Measurements from ENCODE around the gene CA11. TPM values are rescaled to one million over a fixed set of nuclear protein-coding genes. Genes with fewer than 3 reads are reported as not detected.
A peak's percentile ranks its signal among the peaks of the same experiment; 100 is the strongest.
"Not testable (repeated sequence)": the region's sequence is repeated elsewhere in the genome, so short reads cannot be mapped to it uniquely, and the experiment has no call there.

Gene CA11
- total RNA-seq, 1 donor, result 2.4 TPM

DNA sequence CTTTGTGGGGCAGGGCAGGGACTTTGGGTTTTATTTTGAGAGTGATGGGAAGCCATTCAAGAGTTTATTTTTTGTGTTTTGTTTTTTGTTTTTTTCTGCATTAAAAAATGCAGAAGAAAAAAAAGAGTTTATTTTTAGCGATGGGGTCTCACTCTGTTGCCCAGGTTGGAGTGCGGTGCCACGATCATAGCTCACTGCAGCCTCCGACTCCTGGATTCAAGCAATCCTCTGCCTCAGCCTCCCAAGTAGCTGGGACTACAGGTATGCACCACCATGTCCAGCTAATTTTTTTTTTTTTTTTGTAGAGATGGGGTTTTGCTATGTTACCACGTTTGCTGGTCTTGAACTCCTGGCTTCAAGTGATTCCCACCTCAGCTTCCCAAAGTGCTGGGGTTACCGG is 12.5 kb upstream of the CA11 start:
- Histone ChIP-seq H3K27me3 (ENCODE audit: insufficient read depth, low read length) (no peaks in the 10 kb centered on the region), H3K9me3 (ENCODE audit: low read depth, low read length) (no peaks in the 10 kb centered on the region), H3K4me3 (ENCODE audit: low read length) (no peak overlapping the region), H3K4me1 (ENCODE audit: insufficient read depth, low read length) (peaks cover 12% of the 10 kb centered on the region)

DNA sequence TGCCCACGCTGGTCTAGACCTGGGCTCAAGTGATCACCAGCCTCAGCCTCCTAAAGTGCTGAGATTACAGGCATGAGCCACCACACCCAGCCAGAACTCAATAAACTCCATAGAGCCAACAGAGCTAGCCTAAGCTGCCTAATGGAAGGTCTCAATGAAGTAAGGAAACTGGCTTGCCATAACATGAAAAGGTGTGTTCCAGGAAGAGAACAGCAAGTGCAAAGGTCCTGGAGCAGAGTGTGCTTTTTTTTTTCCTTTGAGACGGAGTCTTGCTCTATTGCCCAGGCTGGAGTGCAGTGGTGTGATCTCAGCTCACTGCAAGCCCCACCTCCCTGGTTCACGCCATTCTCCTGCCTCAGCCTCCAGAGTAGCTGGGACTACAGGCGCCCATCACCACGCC is 11.8 kb upstream of the CA11 start:
- H3K4me1 ChIP-seq (ENCODE audit: insufficient read depth, low read length), result peaks cover 16% of the 10 kb centered on the region
- H3K27me3 ChIP-seq (ENCODE audit: insufficient read depth, low read length), result not testable (repeated sequence)

GRCh38 chr19:48656840-48657474 is 11.0 kb upstream of the CA11 start:
- peaks cover 18% of the 10 kb centered on the region for H3K4me1 ChIP-seq (ENCODE audit: insufficient read depth, low read length)
- H3K9me3 ChIP-seq (ENCODE audit: low read depth, low read length), result no peaks in the 10 kb centered on the region
- no peaks in the 10 kb centered on the region for H3K27me3 ChIP-seq (ENCODE audit: insufficient read depth, low read length)
- H3K4me3 ChIP-seq (ENCODE audit: low read length), result no peak overlapping the region

More for the DNA sequence above, 11.8 kb upstream of the CA11 start:
- not testable (repeated sequence) for H3K4me3 ChIP-seq (ENCODE audit: low read length); H3K9me3 ChIP-seq (ENCODE audit: low read depth, low read length)

- peaks cover 9% of the 10 kb centered on the region for H3K4me1 ChIP-seq (ENCODE audit: insufficient read depth, low read length)
- H3K27me3 ChIP-seq (ENCODE audit: insufficient read depth, low read length), result no peaks in the 10 kb centered on the region
- no peaks in the 10 kb centered on the region for H3K9me3 ChIP-seq (ENCODE audit: low read depth, low read length)
- no peak overlapping the region for H3K4me3 ChIP-seq (ENCODE audit: low read length)
Measured at GRCh38 chr19:48654299-48655059, 8.5 kb upstream of the CA11 start.

GRCh38 chr19:48651683-48652048 is 5.7 kb upstream of the CA11 start:
- peaks cover 26% of the 10 kb centered on the region for H3K4me1 ChIP-seq (ENCODE audit: insufficient read depth, low read length)

DNA sequence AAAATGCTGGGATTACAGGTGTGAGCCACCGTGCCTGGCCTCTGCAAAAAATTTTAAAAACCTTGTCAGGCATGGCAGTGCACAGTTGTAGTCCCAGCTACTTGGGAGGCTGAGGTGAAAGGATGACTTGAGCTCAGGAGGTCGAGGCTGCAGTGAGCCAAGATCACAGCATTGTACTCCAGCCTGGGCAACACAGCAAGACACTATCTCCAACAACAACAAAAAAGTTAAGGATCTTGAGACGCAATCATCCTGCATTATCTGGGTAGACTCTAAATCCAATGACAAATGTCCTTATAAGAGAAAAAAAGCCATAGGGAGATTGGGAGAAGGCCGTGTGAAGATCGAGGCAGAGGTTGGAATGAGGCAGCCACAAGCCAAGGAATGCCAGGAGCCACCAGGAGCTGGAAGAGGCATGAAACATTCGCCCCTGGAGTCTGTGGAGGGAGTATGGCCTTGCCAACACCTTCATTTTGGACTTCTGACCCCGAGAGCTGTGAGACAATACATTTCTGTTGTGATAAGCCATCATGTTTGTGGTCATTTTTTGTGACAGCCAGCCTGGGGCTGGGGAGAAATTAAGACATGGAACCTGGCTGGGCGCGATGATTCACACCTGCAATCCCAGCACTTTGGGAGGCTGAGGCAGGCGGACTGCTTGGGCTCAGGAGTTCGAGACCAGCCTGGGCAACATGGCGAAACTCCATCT is 5.1 kb upstream of the CA11 start:
- Histone ChIP-seq H3K4me1 (ENCODE audit: insufficient read depth, low read length) (peaks cover 26% of the 10 kb centered on the region), H3K9me3 (ENCODE audit: low read depth, low read length) (no peaks in the 10 kb centered on the region), H3K4me3 (ENCODE audit: low read length) (no peak overlapping the region), H3K27me3 (ENCODE audit: insufficient read depth, low read length) (no peaks in the 10 kb centered on the region)

More at GRCh38 chr19:48651683-48652048, 5.7 kb upstream of the CA11 start:
- Histone ChIP-seq H3K9me3 (ENCODE audit: low read depth, low read length) (no peaks in the 10 kb centered on the region), H3K4me3 (ENCODE audit: low read length) (no peak overlapping the region), H3K27me3 (ENCODE audit: insufficient read depth, low read length) (no peaks in the 10 kb centered on the region)

DNA sequence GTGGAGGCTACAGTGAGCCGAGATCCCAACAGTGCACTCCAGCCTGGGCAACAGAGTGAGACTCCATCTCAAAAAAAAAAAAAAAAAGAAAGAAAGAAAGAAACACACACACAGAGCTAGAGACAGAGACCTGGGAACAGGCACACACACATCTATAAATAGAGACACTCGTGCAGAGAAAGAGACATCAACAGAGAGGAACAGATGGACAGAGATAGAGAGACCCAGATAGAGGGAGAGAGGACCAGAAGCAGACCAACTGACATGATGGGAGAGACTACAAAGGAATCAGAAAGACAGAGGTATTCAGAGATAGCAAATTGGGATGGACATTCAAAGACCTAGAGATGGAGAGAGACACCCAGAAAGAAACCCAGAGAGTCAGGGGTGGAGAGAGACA is 2.1 kb upstream of the CA11 start:
- no peaks in the 10 kb centered on the region for H3K27me3 ChIP-seq (ENCODE audit: insufficient read depth, low read length)
- H3K4me1 ChIP-seq (ENCODE audit: insufficient read depth, low read length), result peaks cover 46% of the 10 kb centered on the region
- no peaks in the 10 kb centered on the region for H3K9me3 ChIP-seq (ENCODE audit: low read depth, low read length)
- no peak overlapping the region for H3K4me3 ChIP-seq (ENCODE audit: low read length)

DNA sequence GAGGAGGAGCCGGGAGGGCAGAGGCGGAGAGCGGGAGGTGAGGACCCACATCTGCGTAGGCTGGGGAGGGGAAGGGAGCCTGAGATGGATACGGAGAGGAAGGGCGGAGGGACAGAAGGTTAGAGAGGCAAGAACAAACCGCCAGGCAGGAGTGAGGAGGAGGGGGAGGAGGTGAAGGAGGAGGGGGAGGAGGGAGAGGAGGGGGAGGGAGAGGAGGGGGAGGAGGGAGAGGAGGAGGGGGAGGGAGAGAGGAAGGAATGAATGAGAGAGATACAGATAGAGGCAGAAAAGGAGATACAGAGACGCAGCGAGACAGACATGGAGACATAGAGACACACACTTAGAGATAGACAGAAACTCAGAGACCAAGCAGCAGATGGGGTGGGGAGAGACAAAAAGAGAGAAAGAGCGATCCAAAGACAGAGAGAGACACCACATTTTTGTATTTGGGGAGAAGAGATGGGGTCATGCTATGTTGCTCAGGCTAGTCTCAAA is 782 bp upstream of the CA11 start:
- H3K4me3 ChIP-seq (ENCODE audit: low read length), result no peak overlapping the region
- peaks cover 42% of the 10 kb centered on the region for H3K4me1 ChIP-seq (ENCODE audit: insufficient read depth, low read length)
- no peaks in the 10 kb centered on the region for H3K9me3 ChIP-seq (ENCODE audit: low read depth, low read length)
- H3K27me3 ChIP-seq (ENCODE audit: insufficient read depth, low read length), result no peaks in the 10 kb centered on the region

- peaks cover 42% of the 10 kb centered on the region for H3K4me1 ChIP-seq (ENCODE audit: insufficient read depth, low read length)
- H3K9me3 ChIP-seq (ENCODE audit: low read depth, low read length), result no peaks in the 10 kb centered on the region
- peak overlapping the region; percentile 49 for H3K4me3 ChIP-seq (ENCODE audit: low read length)
- no peaks in the 10 kb centered on the region for H3K27me3 ChIP-seq (ENCODE audit: insufficient read depth, low read length)
Measured at GRCh38 chr19:48645620-48646000, 377 bp downstream of the CA11 start.

GRCh38 chr19:48644839-48645619 is 958 bp downstream of the CA11 start:
- H3K4me3 ChIP-seq (ENCODE audit: low read length), result peak overlapping the region; percentile 49
- no peaks in the 10 kb centered on the region for H3K9me3 ChIP-seq (ENCODE audit: low read depth, low read length)
- no peaks in the 10 kb centered on the region for H3K27me3 ChIP-seq (ENCODE audit: insufficient read depth, low read length)
- peaks cover 42% of the 10 kb centered on the region for H3K4me1 ChIP-seq (ENCODE audit: insufficient read depth, low read length)

GRCh38 chr19:48644355-48644754 is 1.6 kb downstream of the CA11 start:
- peaks cover 40% of the 10 kb centered on the region for H3K4me1 ChIP-seq (ENCODE audit: insufficient read depth, low read length)
- H3K27me3 ChIP-seq (ENCODE audit: insufficient read depth, low read length), result no peaks in the 10 kb centered on the region
- no peaks in the 10 kb centered on the region for H3K9me3 ChIP-seq (ENCODE audit: low read depth, low read length)
- H3K4me3 ChIP-seq (ENCODE audit: low read length), result no peak overlapping the region

- Histone ChIP-seq H3K4me1 (ENCODE audit: insufficient read depth, low read length) (peaks cover 41% of the 10 kb centered on the region), H3K4me3 (ENCODE audit: low read length) (no peak overlapping the region), H3K27me3 (ENCODE audit: insufficient read depth, low read length) (no peaks in the 10 kb centered on the region), H3K9me3 (ENCODE audit: low read depth, low read length) (no peaks in the 10 kb centered on the region)
Measured at GRCh38 chr19:48642862-48643261, 3.1 kb downstream of the CA11 start.

GRCh38 chr19:48641850-48642249 is 4.1 kb downstream of the CA11 start:
- H3K4me1 ChIP-seq (ENCODE audit: insufficient read depth, low read length), result peaks cover 41% of the 10 kb centered on the region
- no peak overlapping the region for H3K4me3 ChIP-seq (ENCODE audit: low read length)
- no peaks in the 10 kb centered on the region for H3K9me3 ChIP-seq (ENCODE audit: low read depth, low read length)
- H3K27me3 ChIP-seq (ENCODE audit: insufficient read depth, low read length), result no peaks in the 10 kb centered on the region

DNA sequence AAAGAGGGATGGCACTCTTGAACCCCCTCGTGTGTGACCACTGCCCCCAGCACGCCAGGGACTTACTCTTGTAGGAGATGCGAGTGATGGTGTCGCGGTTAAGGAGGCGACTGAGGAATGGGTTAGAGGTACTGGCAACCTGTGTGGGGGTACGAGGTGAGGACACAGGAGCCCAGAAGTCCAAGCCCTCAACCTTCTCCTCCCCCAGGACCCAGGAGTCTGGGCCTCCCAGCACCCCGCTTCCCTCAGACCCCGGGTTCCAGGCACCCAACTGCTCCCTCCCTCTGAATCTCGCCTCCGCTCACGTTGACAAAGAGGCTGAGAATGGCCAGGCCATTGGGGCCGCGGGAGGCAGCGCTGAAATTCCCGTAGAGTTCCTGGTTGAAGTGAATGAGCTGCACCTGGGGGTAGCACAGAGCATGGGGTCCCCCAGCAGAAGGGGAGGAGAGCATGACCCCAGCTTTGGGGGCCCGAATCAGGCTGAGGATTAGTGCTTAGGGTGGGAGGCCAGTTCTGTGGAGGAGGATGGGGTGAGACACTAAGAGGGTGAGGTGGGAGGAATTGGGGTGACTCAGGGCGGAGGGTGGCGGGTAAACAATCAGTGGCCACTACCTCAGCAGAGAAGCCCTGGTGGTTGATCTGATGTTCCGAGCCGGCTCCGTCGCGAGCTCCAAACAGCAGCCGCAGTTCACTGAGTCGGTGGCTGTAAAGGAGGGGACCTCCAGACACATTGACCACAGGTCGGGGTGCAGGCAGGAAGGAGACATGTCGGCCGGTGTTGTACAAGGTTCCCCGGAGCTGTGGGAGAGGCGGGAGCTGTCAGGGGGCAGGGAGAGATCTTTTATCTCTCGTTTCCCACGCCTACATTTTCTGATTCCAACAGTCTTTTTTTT is 6.3 kb downstream of the CA11 start:
- H3K4me3 ChIP-seq (ENCODE audit: low read length), result no peak overlapping the region
- H3K4me1 ChIP-seq (ENCODE audit: insufficient read depth, low read length), result peaks cover 33% of the 10 kb centered on the region
- H3K9me3 ChIP-seq (ENCODE audit: low read depth, low read length), result no peaks in the 10 kb centered on the region
- H3K27me3 ChIP-seq (ENCODE audit: insufficient read depth, low read length), result no peaks in the 10 kb centered on the region

Data from mononuclear cell (primary cell).